Gastrocnemius medialis (tissue), 4 donors: Measurements from ENCODE around the gene CDC73. TPM values are rescaled to one million over a fixed set of nuclear protein-coding genes. Genes with fewer than 3 reads are reported as not detected.

Source experiments
- ATAC-seq, 2 donors: fragments of 150-250 bp; one replicate each; pipeline ENCODE4 v1.9.1; 2016
- DNase-seq, 2 donors: peaks; one replicate each; pipeline ENCODE4 v3.0.0-alpha.2; 2019
- H3K27ac ChIP-seq, 4 donors: fragments of 200-600 bp; sonication (generic); 1 replicate in 1 of 4; 2 replicates in 3 of 4; pipeline ENCODE4 v1.5.1; 2016 to 2018; ENCODE audit warnings: mild to moderate bottlenecking in 2 of 4, moderate library complexity in 1 of 4
- H3K27me3 ChIP-seq, 3 donors: fragments of 200-600 bp; sonication (generic) in 2 of 3; 1 replicate in 1 of 3; 2 replicates in 2 of 3; pipeline versions ENCODE4 v1.5.1 to v1.6.0; 2016 to 2019; ENCODE audit warnings: mild to moderate bottlenecking in 1 of 3, moderate library complexity in 1 of 3
- H3K36me3 ChIP-seq, 2 donors: fragments of 200-600 bp; sonication (generic) in 1 of 2; one replicate each; pipeline ENCODE4 v1.5.1; 2017 to 2018
- H3K4me1 ChIP-seq, 2 donors: fragments of 200-600 bp; sonication (generic) in 1 of 2; one replicate each; pipeline ENCODE4 v1.5.1; 2016 to 2017; ENCODE audit warnings: mild to moderate bottlenecking in 2 of 2
- H3K4me3 ChIP-seq, 4 donors: fragments of 200-600 bp; sonication (generic) in 3 of 4; 1 replicate in 1 of 4; 2 replicates in 3 of 4; pipeline ENCODE4 v1.5.1; 2016 to 2019; ENCODE audit warnings: mild to moderate bottlenecking in 2 of 4
- H3K9me3 ChIP-seq, 3 donors: fragments of 200-600 bp; sonication (generic) in 2 of 3; 1 replicate in 1 of 3; 2 replicates in 2 of 3; pipeline ENCODE4 v1.5.1; 2016 to 2019
- CTCF ChIP-seq, 5 experiments: fragments of 450-650 bp in 3 of 5; fragments of 200-600 bp in 2 of 5; sonication (generic) in 2 of 5; IDR thresholded peaks in 4 of 5; conservative IDR thresholded peaks in 1 of 5; 1 replicate in 4 of 5; 2 replicates in 1 of 5; pipeline ENCODE4 v1.5.1; 2016 to 2019; ENCODE audit warnings: antibody characterized with exemption in 5 of 5, mild to moderate bottlenecking in 3 of 5, moderate library complexity in 3 of 5
- POLR2A ChIP-seq, 2 donors: fragments of 450-650 bp; IDR thresholded peaks; one replicate each; pipeline ENCODE4 v1.6.1; 2017; ENCODE audit warnings: antibody characterized with exemption in 2 of 2, mild to moderate bottlenecking in 2 of 2, moderate library complexity in 2 of 2
- in situ Hi-C, 4 donors: fragments of 200-750 bp; cut with MboI; loops; one replicate each; pipeline versions ENCODE4 v1.15.0 to v1.8.0; 2017; ENCODE audit warnings: low sequenced_read_pairs in 4 of 4
- intact Hi-C: fragments of 100-400 bp; cut with DNase I; formaldehyde crosslinking; loops from one replicate; pipeline ENCODE4 v1.15.1; 2023; ENCODE audit warnings: low total_unique reads
- total RNA-seq, 4 donors: library from RNA; depleted of rRNA; stranded (reverse); fragments of >200 nt; gene quantifications; one replicate each; pipeline versions ENCODE4 v1.1.0 to v1.2.3, GENCODE V29; 2016

CDC73 gene
- total RNA-seq, 4 donors from 2014 or later: 12.3 to 23.7 (median 17.4) TPM

GRCh38 chr1:193118803-193119730, 2.8 kb upstream of the CDC73 start:
- Histone ChIP-seq H3K27ac (no peak overlapping the region), H3K36me3 (no peaks in the 10 kb centered on the region), H3K4me3 (no peak overlapping the region), H3K27me3 (no peaks in the 10 kb centered on the region), H3K9me3 (no peaks in the 10 kb centered on the region), H3K4me1 (peaks cover 23 to 24% of the 10 kb centered on the region in 2 donors)
- in situ Hi-C loops: loop anchor here in 2 of 4 donors (25.0 kb wide), 1 partner anchor 307 kb away; the partner anchor contains the start of gene RGS2 (in 2 of the 2)
- TF ChIP-seq CTCF (IDR thresholded peaks at IDR 0.05 in 4 of 5, conservative IDR thresholded peaks at IDR 0.05 in 1 of 5) (no peak), POLR2A (IDR thresholded peaks at IDR 0.05) (no peak)
- ATAC-seq (no peak), DNase-seq (no peak)
- intact Hi-C loops: no loop called here

- in situ Hi-C loops: loop anchor here in 3 of 4 donors (10.0 to 25.0 kb wide), 3 partner anchors 56 to 308 kb away; partner anchors contain the start of genes RGS2 (in 2 of the 3), RO60 (in 1 of the 3) and UCHL5 (in 1 of the 3)
- H3K4me1 ChIP-seq: peaks cover 32 to 34% of the 10 kb centered on the region in 2 donors
- intact Hi-C loops: loop anchor here (1.0 kb wide), 2 partner anchors 15 to 313 kb away; partner anchors contain the start of gene GLRX2
- H3K4me3 ChIP-seq: peak overlapping the region in 3 of 4 donors; percentile 74 to 87 (median 80)
- no peaks in the 10 kb centered on the region for H3K36me3 ChIP-seq
- H3K27ac ChIP-seq: peak overlapping the region in 3 of 4 donors; percentile 94 to 96 (median 95)
- DNase-seq (no peak), ATAC-seq (no peak)
- no peaks in the 10 kb centered on the region for H3K9me3 ChIP-seq
- no peaks in the 10 kb centered on the region for H3K27me3 ChIP-seq
- TF ChIP-seq CTCF (IDR thresholded peaks at IDR 0.05 in 4 of 5, conservative IDR thresholded peaks at IDR 0.05 in 1 of 5): no peak
- no peak for TF ChIP-seq POLR2A (IDR thresholded peaks at IDR 0.05)
Measured at GRCh38 chr1:193120604-193121166, 1.1 kb upstream of the CDC73 start.

GRCh38 chr1:193123751-193124150, 1.9 kb downstream of the CDC73 start:
- no peaks in the 10 kb centered on the region for H3K27me3 ChIP-seq
- intact Hi-C loops (no loop called here), in situ Hi-C loops (loop anchor here in 3 of 4 donors (10.0 to 25.0 kb wide), 3 partner anchors 59 to 311 kb away; partner anchors contain the start of genes RGS2 (in 2 of the 3), RO60 (in 1 of the 3) and UCHL5 (in 1 of the 3))
- H3K4me3 ChIP-seq: peak overlapping the region in 1 of 4 donors; percentile 80
- TF ChIP-seq POLR2A (IDR thresholded peaks at IDR 0.05) (no peak), CTCF (IDR thresholded peaks at IDR 0.05 in 4 of 5, conservative IDR thresholded peaks at IDR 0.05 in 1 of 5) (no peak)
- H3K27ac ChIP-seq: no peak overlapping the region
- ATAC-seq: no peak
- H3K4me1 ChIP-seq: peaks cover 24 to 25% of the 10 kb centered on the region in 2 donors
- no peak for DNase-seq
- no peaks in the 10 kb centered on the region for H3K9me3 ChIP-seq
- H3K36me3 ChIP-seq: peaks cover 0 to 4% of the 10 kb centered on the region in 2 donors

GRCh38 chr1:193125369-193125768, 3.5 kb downstream of the CDC73 start:
- no peak for DNase-seq
- H3K27me3 ChIP-seq: no peaks in the 10 kb centered on the region
- in situ Hi-C loops (loop anchor here in 3 of 4 donors (5.0 to 10.0 kb wide), 3 partner anchors 61 to 71 kb away; partner anchors contain the start of genes RO60 (in 2 of the 3) and UCHL5 (in 2 of the 3)), intact Hi-C loops (no loop called here)
- peaks cover 24 to 25% of the 10 kb centered on the region in 2 donors for H3K4me1 ChIP-seq
- ATAC-seq: no peak
- no peak overlapping the region for H3K27ac ChIP-seq
- TF ChIP-seq CTCF (IDR thresholded peaks at IDR 0.05 in 4 of 5, conservative IDR thresholded peaks at IDR 0.05 in 1 of 5): no peak
- TF ChIP-seq POLR2A (IDR thresholded peaks at IDR 0.05): no peak
- H3K9me3 ChIP-seq: no peaks in the 10 kb centered on the region
- no peak overlapping the region for H3K4me3 ChIP-seq
- peaks cover 0 to 8% of the 10 kb centered on the region in 2 donors for H3K36me3 ChIP-seq
